AML-193 (cell line): ENCODE results near the gene LUC7L3.
"Not testable (repeated sequence)": the region's sequence is repeated elsewhere in the genome, so short reads cannot be mapped to it uniquely, and the experiment has no call there.

Source experiments
- DNase-seq, 2 experiments: peaks; one replicate each; lab custom pipeline; 2025; lab: John Stamatoyannopoulos, UW

The LUC7L3 gene

GRCh38 chr17:50686494-50687199, 32.8 kb upstream of the LUC7L3 start:
- DNase-seq = no peak

DNA sequence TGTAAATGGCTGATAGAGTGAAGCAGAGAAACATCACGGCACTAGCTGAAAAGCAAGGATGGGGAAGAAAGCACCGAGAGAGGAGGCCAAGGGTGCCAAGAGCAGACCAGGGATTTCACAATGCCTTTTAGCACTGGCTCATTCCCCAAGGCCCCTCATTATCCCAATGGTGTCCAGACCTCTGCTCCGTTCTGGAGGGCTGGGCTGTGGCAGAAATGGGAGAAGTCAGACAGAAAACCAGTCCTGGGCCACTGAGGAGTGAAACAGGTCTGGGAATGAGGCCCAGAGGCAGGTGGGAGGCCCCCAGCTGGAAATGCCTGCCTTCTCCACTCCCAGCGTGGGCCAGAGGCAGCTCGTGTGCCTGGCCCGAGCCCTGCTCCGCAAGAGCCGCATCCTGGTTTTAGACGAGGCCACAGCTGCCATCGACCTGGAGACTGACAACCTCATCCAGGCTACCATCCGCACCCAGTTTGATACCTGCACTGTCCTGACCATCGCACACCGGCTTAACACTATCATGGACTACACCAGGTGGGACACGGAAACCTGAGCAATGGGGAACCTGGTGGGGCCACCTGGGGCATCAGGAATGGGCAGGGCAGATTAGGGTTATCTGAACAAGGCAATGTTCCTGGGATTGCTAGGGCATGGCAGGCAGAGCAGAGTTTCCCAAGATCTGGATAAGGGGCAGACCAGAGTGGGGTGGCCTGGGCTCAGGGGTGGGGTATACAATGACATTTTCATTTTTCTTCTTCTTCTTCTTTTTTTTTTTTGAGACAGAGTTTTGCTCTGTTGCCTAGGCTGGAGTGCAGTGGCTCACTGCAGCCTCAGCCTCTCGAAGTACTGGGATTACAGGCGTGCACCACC, 32.0 kb upstream of the LUC7L3 start:
- DNase-seq = no peak

DNA sequence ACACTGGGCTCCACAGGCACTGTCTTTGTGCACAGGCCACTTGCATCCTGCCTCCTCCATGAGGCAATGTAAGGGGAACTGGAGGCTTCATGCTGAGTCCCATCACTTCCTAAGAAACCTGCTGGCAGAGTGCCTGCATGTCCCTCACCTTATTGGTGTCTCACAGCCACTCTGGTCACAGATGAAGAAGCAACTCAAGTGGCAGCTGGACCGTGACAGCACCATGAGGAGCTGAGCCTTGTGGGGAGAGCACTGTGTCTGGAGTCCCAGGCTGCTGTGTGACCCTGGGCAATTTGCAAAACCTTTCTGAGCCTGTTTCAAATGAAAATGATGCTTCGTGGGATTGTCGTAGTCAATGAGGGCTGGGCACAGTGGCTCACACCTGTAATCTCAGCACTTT, 31.2 kb upstream of the LUC7L3 start:
- no peak for DNase-seq

- DNase-seq = no peak
These were observed 30.2 kb upstream of the LUC7L3 start for GRCh38 chr17:50689251-50689650.

- no peak for DNase-seq
These were observed 29.2 kb upstream of the LUC7L3 start for GRCh38 chr17:50689956-50690886.

DNA sequence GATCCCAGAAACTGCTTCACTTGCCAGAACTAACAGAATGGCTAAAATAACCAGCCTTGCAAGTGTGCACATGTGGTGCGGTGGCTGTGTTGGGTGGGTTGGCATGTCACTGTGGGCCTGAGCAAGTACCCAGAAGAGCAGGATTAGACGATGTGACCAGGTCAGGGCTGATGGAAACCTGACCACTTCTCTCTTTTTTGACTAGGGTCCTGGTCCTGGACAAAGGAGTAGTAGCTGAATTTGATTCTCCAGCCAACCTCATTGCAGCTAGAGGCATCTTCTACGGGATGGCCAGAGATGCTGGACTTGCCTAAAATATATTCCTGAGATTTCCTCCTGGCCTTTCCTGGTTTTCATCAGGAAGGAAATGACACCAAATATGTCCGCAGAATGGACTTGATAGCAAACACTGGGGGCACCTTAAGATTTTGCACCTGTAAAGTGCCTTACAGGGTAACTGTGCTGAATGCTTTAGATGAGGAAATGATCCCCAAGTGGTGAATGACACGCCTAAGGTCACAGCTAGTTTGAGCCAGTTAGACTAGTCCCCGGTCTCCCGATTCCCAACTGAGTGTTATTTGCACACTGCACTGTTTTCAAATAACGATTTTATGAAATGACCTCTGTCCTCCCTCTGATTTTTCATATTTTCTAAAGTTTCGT, 28.4 kb upstream of the LUC7L3 start:
- no peak for DNase-seq

- DNase-seq = no peak
These were observed 27.6 kb upstream of the LUC7L3 start for GRCh38 chr17:50691550-50692447.

DNA sequence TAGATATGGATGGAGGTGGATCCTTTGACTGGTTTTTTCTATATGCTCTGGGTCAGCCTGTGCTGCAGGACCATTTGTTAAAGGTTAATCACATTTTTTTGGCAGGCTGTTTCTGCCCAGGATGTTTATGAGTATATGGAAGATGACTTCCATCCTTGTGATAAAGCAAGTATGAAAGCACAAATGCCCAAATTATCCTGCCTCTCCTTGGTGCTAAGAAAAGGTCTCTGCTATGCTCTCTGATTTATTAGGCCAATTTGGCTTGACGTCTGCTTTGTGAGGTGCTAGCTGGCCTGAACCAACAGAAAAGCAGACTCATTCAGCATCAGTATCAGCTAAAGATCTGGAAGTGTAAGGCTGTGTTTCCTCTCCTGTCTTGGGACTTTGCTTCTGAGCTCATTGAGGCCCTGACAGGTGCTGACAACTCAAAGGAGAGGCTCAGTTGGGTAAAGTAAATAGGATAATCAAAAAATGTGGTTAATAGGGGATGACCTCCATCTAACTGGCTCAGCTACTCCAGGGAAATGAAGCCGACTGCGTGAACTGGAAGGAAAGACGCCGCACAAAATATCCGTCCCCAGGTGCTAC, 26.9 kb upstream of the LUC7L3 start:
- no peak for DNase-seq

- no peak for DNase-seq
These were observed 26.2 kb upstream of the LUC7L3 start for GRCh38 chr17:50693036-50693682.

- no peak for DNase-seq
These were observed 23.0 kb upstream of the LUC7L3 start for GRCh38 chr17:50696365-50696879.

GRCh38 chr17:50697062-50697461, 22.3 kb upstream of the LUC7L3 start:
- DNase-seq = no peak

- DNase-seq = no peak
These were observed 21.6 kb upstream of the LUC7L3 start for GRCh38 chr17:50697663-50698272.

DNA sequence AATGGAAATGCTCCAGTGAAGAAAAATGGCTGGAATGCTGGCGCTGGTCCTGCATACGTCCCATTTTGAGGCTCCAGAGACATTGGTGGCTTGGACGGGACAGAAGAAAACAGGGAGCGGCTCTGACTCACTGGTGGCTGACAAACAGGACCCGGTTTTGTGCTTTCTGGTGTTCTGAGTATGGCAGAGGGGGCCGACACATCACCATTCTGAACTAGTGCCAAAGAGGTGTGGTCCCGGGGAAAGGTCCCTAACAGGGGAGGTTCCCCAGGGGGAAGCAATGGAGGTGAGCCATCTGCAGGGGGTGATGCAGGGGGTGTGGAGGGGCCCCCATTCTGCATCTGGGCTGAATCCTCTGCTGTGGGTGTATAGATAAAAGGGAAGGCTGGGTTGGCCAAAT, 20.0 kb upstream of the LUC7L3 start:
- DNase-seq = no peak

DNA sequence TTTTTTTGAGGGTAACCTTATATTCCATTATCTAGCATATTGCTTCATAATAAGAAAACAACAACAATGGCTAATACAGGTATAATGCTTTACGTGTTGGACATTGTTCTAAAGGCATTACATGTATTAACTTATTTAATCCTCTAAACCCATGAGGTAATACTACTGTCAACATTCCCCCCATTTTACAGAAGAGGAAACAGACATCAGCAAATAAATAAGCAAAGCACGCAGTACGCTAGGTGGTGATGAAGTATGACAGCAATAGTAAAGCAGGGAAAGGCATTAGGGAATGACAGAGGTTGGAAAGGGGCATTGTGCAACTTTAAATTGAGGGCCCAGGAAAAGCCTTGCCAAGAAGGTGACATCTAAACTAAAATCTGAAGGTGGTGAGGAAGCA, 16.2 kb upstream of the LUC7L3 start:
- DNase-seq = no peak

DNA sequence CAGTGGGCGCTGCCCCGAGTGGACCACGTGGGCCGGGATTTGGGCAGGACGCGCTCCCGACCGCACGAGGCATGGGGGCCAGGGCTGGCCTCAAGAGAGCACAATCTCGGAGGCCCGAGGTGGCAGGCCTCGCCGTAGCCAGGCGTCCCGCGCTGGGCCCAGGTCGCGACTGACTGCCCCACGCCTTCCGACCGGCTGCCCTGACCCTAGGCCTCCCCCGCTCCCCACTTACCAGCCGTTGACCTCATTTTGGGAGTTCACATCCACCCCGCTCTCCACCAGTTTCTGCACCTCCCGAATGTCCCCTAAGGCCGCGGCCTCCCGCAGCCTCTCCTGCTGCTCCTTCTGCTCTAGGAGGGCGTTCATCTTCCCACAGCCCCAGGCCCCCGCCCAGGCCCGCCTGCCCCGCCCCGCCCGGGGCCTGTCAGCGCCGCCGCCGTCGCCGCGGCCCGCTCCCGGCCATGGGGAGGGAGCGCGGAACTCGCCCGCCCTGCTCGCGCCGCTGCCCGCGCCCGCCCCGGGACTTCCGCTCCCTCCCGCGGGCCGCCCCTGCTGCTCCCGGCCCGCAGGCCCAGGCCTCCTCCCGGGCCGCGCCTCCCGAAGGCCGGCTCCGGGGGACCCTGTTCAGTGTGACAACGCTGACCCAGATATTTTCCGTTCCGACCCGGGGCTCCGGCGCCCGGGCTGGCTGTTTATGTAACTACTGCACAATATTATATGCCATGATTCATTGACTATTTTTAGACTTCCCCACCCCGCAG, 11.9 kb upstream of the LUC7L3 start, which contains the start of gene ANKRD40:
ANKRD40 (minus strand) TSS at position 626 of the 761 bp plus-strand sequence; CDS start at position 366, 260 bp downstream.
- DNase-seq = peak; percentile 93 to 94

- DNase-seq = peak in 1 of 2 experiments; percentile 39
These were observed 11.1 kb upstream of the LUC7L3 start for GRCh38 chr17:50708050-50709000.

DNA sequence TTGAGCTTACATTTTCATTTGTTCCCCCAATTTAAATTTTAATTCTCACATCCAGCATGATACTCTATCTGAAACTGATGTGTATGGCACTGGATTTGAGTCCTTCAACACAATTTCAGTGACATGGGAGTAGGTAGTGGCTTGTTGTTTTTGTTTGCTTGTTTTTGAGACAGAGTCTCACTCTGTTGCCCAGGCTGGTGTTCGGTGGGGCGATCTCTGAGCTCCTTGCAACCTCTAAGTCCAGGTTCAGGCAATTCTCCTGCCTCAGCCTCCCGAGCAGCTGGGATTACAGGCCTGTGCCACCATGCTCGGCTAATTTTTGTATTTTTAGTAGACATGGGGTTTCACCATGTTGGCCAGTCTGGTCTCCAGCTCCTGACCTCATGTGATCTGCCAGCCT, 10.3 kb upstream of the LUC7L3 start:
- not testable (repeated sequence) for DNase-seq
